ENCODE data around the gene NIFK. TPM values are rescaled to one million over a fixed set of nuclear protein-coding genes. Genes with fewer than 3 reads are reported as not detected.

The NIFK gene
- total RNA-seq, 4 donors from 2014 or later = 19.8 to 56.5 (median 28.5) TPM

GRCh38 chr2:121776885-121777698, 40.4 kb upstream of the NIFK start:
- H3K27me3 ChIP-seq = no peaks in the 10 kb centered on the region
- intact Hi-C loops (cut with DNase I) = no loop called here
- whole genome bisulfite sequencing = 54% methylated on average over 12 of the region's 12 CpGs
- TF ChIP-seq CTCF (IDR thresholded peaks at IDR 0.05) (no peak), POLR2AphosphoS5 (IDR thresholded peaks at IDR 0.05) (no peak), EP300 (IDR thresholded peaks at IDR 0.05) (no peak), POLR2A (IDR thresholded peaks at IDR 0.05; ENCODE audit: low read depth) (no peak)
- H3K36me3 ChIP-seq = peaks cover 0 to 5% (median 0%) of the 10 kb centered on the region in 4 donors
- peaks cover 0 to 8% (median 0%) of the 10 kb centered on the region in 4 donors for H3K4me1 ChIP-seq
- no peaks in the 10 kb centered on the region for H3K9me3 ChIP-seq
- H3K27ac ChIP-seq (replicated peaks in 1 of 4) = no peak overlapping the region
- no peak overlapping the region for H3K4me3 ChIP-seq
- DNase-seq (ENCODE audit: extremely low spot score) = peak; percentile 80

- TF ChIP-seq POLR2AphosphoS5 (IDR thresholded peaks at IDR 0.05) (no peak), EP300 (IDR thresholded peaks at IDR 0.05) (no peak), CTCF (IDR thresholded peaks at IDR 0.05) (no peak), POLR2A (IDR thresholded peaks at IDR 0.05; ENCODE audit: low read depth) (no peak)
- Histone ChIP-seq H3K4me1 (peaks cover 0 to 8% (median 0%) of the 10 kb centered on the region in 4 donors), H3K9me3 (no peaks in the 10 kb centered on the region), H3K27ac (replicated peaks in 1 of 4) (no peak overlapping the region), H3K36me3 (peaks cover 0 to 5% (median 0%) of the 10 kb centered on the region in 4 donors), H3K27me3 (no peaks in the 10 kb centered on the region), H3K4me3 (no peak overlapping the region)
- DNase-seq (ENCODE audit: extremely low spot score) = no peak
- 76% methylated on average over 3 of the region's 3 CpGs for WGBS
- intact Hi-C loops (cut with DNase I) = no loop called here
These were observed 39.7 kb upstream of the NIFK start for GRCh38 chr2:121776361-121776760.

- DNase-seq (ENCODE audit: extremely low spot score) = no peak
- Histone ChIP-seq H3K27me3 (no peaks in the 10 kb centered on the region), H3K9me3 (no peaks in the 10 kb centered on the region), H3K36me3 (peaks cover 0 to 23% (median 11%) of the 10 kb centered on the region in 4 donors), H3K4me1 (peaks cover 0 to 8% (median 0%) of the 10 kb centered on the region in 4 donors), H3K4me3 (no peak overlapping the region), H3K27ac (replicated peaks in 1 of 4) (no peak overlapping the region)
- intact Hi-C loops (cut with DNase I) = no loop called here
- no peak for TF ChIP-seq POLR2A (IDR thresholded peaks at IDR 0.05; ENCODE audit: low read depth)
- TF ChIP-seq EP300 (IDR thresholded peaks at IDR 0.05) = no peak
- TF ChIP-seq CTCF (IDR thresholded peaks at IDR 0.05) = no peak
- no peak for TF ChIP-seq POLR2AphosphoS5 (IDR thresholded peaks at IDR 0.05)
- WGBS = 91% methylated on average over 13 of the region's 13 CpGs
These were observed 37.6 kb upstream of the NIFK start for GRCh38 chr2:121774235-121774634.

GRCh38 chr2:121771976-121772742, 35.5 kb upstream of the NIFK start:
- H3K27ac ChIP-seq (replicated peaks in 1 of 4) = no peak overlapping the region
- TF ChIP-seq CTCF (IDR thresholded peaks at IDR 0.05) (no peak), POLR2AphosphoS5 (IDR thresholded peaks at IDR 0.05) (no peak), POLR2A (IDR thresholded peaks at IDR 0.05; ENCODE audit: low read depth) (no peak), EP300 (IDR thresholded peaks at IDR 0.05) (no peak)
- H3K4me1 ChIP-seq = peaks cover 0 to under 1% (median 0%) of the 10 kb centered on the region in 4 donors
- intact Hi-C loops (cut with DNase I) = no loop called here
- H3K36me3 ChIP-seq = peaks cover 6 to 43% (median 26%) of the 10 kb centered on the region in 4 donors
- no peak for DNase-seq (ENCODE audit: extremely low spot score)
- H3K4me3 ChIP-seq = no peak overlapping the region
- no peaks in the 10 kb centered on the region for H3K27me3 ChIP-seq
- H3K9me3 ChIP-seq = no peaks in the 10 kb centered on the region
- 52% methylated on average over 6 of the region's 6 CpGs for WGBS
